Epithelial cell of esophagus (primary cell): ENCODE data around the gene DDX39A.
"Not testable (repeated sequence)": the region's sequence is repeated elsewhere in the genome, so short reads cannot be mapped to it uniquely, and the experiment has no call there.

ENCODE experiments used
- DNase-seq: peaks from one replicate; pipeline ENCODE4 v3.0.0; 2010; ENCODE audit warnings: low read depth
- H3K4me3 ChIP-seq: 2 replicates; pipeline ENCODE4 v1.5.1; 2011; ENCODE audit warnings: mild to moderate bottlenecking, low read length, control low read depth
- TF ChIP-seq, protein P1 (sequence below): IDR thresholded peaks from 2 replicates; pipeline ENCODE4 v1.5.1; 2011; ENCODE audit warnings: low read depth, mild to moderate bottlenecking, low read length, control low read depth, inconsistent platforms; ENCODE audit not compliant: insufficient read depth; ENCODE audit errors: missing control alignments

Gene DDX39A

DNA sequence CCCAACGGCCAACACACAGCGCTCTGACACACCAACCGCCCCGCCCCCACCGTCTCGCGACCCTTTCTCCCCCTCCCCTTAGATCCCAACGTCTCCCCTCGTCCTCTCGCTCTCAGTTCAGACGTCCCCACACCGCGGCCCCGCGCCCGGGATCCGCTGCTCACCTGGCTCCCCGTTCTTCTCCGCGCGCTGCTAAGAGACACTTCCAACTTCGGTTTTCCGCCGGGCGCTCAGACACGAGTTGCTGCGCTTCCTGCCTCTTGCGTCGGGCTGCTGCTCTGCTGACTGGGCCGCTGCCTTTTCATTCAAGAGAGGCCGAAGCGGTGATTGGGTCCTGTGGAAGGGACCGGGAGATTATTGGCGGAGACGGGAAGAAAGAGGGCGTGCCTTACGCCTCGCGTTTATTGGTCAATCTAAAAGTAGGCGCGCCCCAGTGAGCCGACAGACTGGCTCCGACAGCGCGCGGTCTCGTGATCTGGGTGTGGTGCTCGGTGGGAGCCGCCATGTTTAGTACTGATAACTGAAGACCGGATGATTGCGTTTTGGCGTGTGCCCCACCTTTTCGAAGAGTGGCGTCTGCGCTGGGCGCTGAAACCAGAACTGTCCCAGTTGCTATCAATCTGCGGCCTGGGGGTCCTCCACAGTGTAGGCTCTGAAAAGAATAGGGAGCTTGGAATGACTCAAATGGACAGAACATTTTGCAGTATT, at the start of gene DDX39A:
Gene DDX39A, minus strand, starts transcription at position 236 of the 708 bp plus-strand sequence. CDS start 6,121 bp downstream, outside the sequence.
- peak; percentile 100 for DNase-seq
- TF ChIP-seq, protein P1, sequence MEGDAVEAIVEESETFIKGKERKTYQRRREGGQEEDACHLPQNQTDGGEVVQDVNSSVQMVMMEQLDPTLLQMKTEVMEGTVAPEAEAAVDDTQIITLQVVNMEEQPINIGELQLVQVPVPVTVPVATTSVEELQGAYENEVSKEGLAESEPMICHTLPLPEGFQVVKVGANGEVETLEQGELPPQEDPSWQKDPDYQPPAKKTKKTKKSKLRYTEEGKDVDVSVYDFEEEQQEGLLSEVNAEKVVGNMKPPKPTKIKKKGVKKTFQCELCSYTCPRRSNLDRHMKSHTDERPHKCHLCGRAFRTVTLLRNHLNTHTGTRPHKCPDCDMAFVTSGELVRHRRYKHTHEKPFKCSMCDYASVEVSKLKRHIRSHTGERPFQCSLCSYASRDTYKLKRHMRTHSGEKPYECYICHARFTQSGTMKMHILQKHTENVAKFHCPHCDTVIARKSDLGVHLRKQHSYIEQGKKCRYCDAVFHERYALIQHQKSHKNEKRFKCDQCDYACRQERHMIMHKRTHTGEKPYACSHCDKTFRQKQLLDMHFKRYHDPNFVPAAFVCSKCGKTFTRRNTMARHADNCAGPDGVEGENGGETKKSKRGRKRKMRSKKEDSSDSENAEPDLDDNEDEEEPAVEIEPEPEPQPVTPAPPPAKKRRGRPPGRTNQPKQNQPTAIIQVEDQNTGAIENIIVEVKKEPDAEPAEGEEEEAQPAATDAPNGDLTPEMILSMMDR: no peak
- peak within 1 kb of the TSS; percentile 94 for H3K4me3 ChIP-seq

DNA sequence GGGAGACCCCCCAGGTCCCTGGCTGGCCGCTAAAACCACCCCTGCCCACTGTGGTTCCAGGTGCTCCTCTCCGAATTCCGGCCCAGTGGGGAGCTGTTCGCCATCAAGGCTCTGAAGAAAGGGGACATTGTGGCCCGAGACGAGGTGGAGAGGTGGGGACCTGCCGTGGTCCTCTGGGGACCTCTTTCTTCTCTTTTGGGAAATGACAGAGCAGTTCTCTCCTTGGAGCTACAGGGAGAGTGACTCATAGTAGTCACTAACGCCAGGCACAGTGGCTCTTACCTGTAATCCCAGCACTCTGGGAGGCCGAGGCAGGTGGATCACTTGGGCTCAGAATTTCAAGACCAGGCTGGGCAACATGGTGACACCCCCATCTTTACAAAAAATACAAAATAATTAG, 48.7 kb upstream of the DDX39A start:
- DNase-seq: peak; percentile 27
- no peak overlapping the region for H3K4me3 ChIP-seq
- TF ChIP-seq, protein P1: peak; percentile 19

DNA sequence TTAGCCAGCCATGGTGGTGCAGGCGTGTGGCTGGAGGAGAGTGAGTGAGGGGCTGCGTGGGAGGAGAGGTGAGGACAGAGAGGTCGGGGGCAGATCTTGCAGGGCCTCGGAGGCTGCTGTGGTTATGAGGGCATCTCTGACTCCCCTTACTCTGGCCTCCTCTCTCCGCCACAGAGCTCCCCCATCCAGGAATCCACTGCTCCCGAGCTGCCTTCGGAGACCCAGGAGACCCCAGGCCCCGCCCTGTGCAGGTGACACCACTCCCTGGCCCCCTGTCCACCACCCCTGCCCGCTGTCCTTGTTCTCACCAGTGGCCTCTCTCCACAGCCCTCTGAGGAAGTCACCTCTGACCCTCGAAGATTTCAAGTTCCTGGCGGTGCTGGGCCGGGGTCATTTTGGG, 48.2 kb upstream of the DDX39A start:
- no peak overlapping the region for H3K4me3 ChIP-seq
- DNase-seq: no peak
- TF ChIP-seq, protein P1: no peak

DNA sequence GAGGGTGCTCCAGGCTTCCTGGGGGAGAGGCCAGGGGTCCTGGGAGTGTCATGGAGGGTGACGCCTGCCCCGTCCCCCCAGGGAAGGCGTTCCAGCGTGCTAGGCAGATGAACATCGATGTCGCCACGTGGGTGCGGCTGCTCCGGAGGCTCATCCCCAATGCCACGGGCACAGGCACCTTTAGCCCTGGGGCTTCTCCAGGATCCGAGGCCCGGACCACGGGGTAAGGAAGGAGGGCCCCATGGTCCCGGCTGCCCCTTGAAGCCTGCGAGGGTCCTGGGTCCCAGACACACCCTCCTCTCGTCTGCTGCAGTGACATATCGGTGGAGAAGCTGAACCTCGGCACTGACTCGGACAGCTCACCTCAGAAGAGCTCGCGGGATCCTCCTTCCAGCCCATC, 44.6 kb upstream of the DDX39A start:
- TF ChIP-seq, protein P1: no peak
- no peak for DNase-seq
- no peak overlapping the region for H3K4me3 ChIP-seq

DNA sequence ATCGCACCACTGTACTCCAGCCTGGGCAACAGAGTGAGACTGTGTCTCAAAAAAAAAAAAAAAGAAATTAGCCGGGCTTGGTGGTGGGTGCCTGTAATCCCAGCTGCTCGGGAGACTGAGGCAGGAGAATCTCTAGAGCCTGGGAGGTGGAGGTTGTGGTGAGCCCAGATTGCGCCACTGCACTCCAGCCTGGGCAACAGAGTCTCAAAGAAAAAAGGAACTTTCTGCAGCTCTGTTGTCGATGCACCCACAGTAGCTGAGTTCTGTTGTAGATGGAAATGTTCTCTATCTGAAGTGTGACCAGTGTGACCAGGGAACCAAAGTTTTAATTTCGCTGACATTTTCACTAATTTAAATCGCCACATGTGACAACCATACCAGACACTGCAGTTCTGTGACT, 43.3 kb upstream of the DDX39A start:
- DNase-seq, H3K4me3 ChIP-seq: not testable (repeated sequence)

DNA sequence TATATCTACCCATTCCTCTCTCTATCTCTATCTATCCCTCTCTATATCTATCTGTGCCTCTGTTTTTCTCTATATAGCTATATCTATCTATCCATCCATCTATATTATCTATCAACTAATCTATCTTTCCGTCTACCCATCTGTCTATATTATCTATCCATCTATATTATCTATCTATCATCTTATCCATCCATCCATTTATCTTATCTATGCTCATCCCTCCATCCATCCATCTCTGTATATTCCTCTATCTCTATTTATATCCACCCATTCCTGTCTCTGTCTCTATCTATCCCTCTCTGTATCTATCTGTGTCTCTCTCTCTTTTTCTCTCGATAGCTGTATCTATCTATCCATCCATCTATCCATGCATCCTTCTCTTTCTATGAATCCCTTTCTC, 41.8 kb upstream of the DDX39A start:
- TF ChIP-seq, protein P1: no peak
- DNase-seq: no peak
- no peak overlapping the region for H3K4me3 ChIP-seq

DNA sequence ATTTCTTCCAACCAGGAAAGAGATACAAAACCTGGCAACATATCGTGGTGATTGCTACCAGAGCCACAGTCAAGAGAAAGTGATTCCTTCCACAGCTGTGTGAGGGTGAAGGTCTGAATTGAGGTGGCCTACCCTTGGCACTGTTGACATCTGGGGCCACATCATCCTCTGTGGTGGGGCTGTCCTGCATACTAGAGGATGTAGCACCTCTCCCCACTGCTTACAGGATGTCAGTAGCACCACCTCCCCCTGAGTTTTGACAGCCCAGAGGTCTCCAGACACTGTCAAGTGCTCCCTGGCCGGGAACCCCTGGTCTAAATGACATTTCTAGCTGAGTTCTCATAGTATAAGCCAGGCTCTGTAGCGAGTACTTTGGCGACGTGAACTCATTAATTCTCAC, 40.6 kb upstream of the DDX39A start:
- TF ChIP-seq, protein P1: no peak
- no peak overlapping the region for H3K4me3 ChIP-seq
- DNase-seq: no peak

DNA sequence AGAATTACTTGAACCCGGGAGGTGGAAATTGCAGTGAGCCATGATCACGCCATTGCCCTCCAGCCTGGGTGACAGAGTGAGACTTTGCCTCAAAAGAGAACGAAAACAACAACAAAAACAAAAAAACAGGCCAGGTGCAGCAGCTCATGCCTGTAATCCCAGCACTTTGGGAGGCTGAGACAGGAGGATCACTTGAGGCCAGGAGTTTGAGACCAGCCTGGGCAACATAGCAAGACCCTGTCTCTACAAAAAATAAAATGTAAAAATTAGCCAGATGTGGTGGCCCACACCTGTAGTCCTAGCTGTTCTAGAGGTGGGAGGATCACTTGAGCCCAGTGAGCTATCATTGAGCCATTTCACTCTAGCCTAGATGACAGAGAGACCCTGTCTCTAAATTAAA, 33.2 kb upstream of the DDX39A start:
- H3K4me3 ChIP-seq, DNase-seq: not testable (repeated sequence)
